HG03520 (cell line): ENCODE results near the gene TEX35.

Experiments
- ATAC-seq: cut with Tn5 transposase; IDR thresholded peaks from one replicate; pipeline ENCODE4 v1.9.1; 2021; ENCODE audit warnings: mild to moderate bottlenecking, moderate library complexity; ENCODE audit not compliant: unreplicated experiment

Gene TEX35

GRCh38 chr1:178513278-178513983 is 522 bp downstream of the TEX35 start:
- ATAC-seq = no peak

- ATAC-seq = no peak
Observed at GRCh38 chr1:178516110-178516509, 3.2 kb downstream of the TEX35 start.

GRCh38 chr1:178518894-178519293 is 6.0 kb downstream of the TEX35 start:
- ATAC-seq = no peak

- no peak for ATAC-seq
Observed at GRCh38 chr1:178520803-178521202, 7.9 kb downstream of the TEX35 start.

GRCh38 chr1:178521241-178521640 is 8.3 kb downstream of the TEX35 start:
- ATAC-seq = no peak

GRCh38 chr1:178527117-178527516 is 14.2 kb downstream of the TEX35 start:
- no peak for ATAC-seq

- ATAC-seq = no peak
Observed at GRCh38 chr1:178528228-178528952, 15.5 kb downstream of the TEX35 start.

- no peak for ATAC-seq
Observed at GRCh38 chr1:178528953-178529335, 16.0 kb downstream of the TEX35 start.

GRCh38 chr1:178529364-178530036 is 16.6 kb downstream of the TEX35 start:
- no peak for ATAC-seq

GRCh38 chr1:178530037-178530402 is 17.1 kb downstream of the TEX35 start:
- no peak for ATAC-seq

- ATAC-seq = no peak
Observed at GRCh38 chr1:178530502-178530901, 17.6 kb downstream of the TEX35 start.

- no peak for ATAC-seq
Observed at GRCh38 chr1:178531887-178532286, 19.0 kb downstream of the TEX35 start.

GRCh38 chr1:178532392-178532791 is 19.5 kb downstream of the TEX35 start:
- ATAC-seq = no peak

GRCh38 chr1:178533121-178533946 is 20.4 kb downstream of the TEX35 start:
- no peak for ATAC-seq

- ATAC-seq = no peak
Observed at GRCh38 chr1:178534137-178534868, 21.4 kb downstream of the TEX35 start.

GRCh38 chr1:178536329-178536728 is 23.4 kb downstream of the TEX35 start:
- ATAC-seq = no peak

GRCh38 chr1:178536844-178537371 is 24.0 kb downstream of the TEX35 start:
- ATAC-seq = no peak

GRCh38 chr1:178537382-178538090 is 24.6 kb downstream of the TEX35 start:
- ATAC-seq = no peak

- no peak for ATAC-seq
Observed at GRCh38 chr1:178538192-178538916, 25.4 kb downstream of the TEX35 start.
